Measurements from ENCODE around the gene NMNAT2.

DNA sequence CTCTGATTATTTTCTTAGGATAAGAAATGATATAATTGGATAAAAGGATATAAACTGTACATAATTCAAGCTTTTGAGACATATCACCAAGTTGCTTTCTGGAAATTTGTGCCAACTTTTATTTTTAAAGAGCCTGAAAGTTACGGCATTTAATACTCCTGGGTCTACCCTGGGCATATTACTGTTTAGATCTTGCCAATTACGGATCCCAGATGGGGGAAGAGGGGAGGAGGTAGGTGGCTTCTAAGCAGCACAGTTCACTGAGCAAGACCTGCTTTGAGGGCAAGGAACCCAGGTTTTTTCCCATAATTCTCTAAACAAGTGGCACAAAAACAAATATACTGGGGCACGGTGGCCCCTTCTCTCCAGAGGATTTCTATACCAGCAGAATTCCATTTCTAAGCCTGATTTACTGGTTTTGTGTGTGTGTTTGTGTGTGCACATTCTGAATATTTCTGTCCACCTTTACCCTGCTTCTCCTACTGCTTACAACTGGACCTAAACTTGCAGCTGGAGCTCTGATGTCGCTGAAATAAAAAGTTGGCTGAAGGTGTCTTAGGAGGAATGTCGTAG is 155.5 kb downstream of the NMNAT2 start:
- TF ChIP-seq CTCF (conservative IDR thresholded peaks at IDR 0.05; ENCODE audit: low read length) (no peak), EZH2phosphoT487 (IDR thresholded peaks at IDR 0.05; ENCODE audit: borderline replicate concordance, low read depth, low read length) (no peak)

Measured in OCI-LY7 (cell line).